Duodenal mucosa (tissue), 2 donors: Measurements from ENCODE around the gene UBE2J2.

ENCODE experiments used
- H3K27ac ChIP-seq: one replicate; pipeline ENCODE4 v1.7.0; 2013; ENCODE audit warnings: low read depth, low read length
- H3K27me3 ChIP-seq, 2 donors: one replicate each; pipeline ENCODE4 v1.7.0; 2013; ENCODE audit warnings: low read length in 2 of 2, control low read depth in 1 of 2; ENCODE audit not compliant: insufficient read depth in 2 of 2, control insufficient read depth in 1 of 2
- H3K36me3 ChIP-seq, 2 donors: one replicate each; pipeline ENCODE4 v1.7.0; 2013; ENCODE audit warnings: low read length in 2 of 2, control low read depth in 1 of 2; ENCODE audit not compliant: insufficient read depth in 2 of 2, control insufficient read depth in 1 of 2
- H3K4me1 ChIP-seq, 2 donors: one replicate each; pipeline ENCODE4 v1.7.0; 2013; ENCODE audit warnings: low read length in 2 of 2, control low read depth in 1 of 2; ENCODE audit not compliant: insufficient read depth in 2 of 2, control insufficient read depth in 1 of 2
- H3K4me3 ChIP-seq, 2 donors: one replicate each; pipeline ENCODE4 v1.7.0; 2013; ENCODE audit warnings: low read length in 2 of 2, low read depth in 1 of 2
- H3K9ac ChIP-seq, 2 donors: one replicate each; pipeline ENCODE4 v1.7.0; 2013; ENCODE audit warnings: low read length in 2 of 2, low read depth in 1 of 2
- H3K9me3 ChIP-seq, 2 donors: one replicate each; pipeline ENCODE4 v1.7.0; 2013; ENCODE audit warnings: low read length in 2 of 2, control low read depth in 1 of 2; ENCODE audit not compliant: control insufficient read depth in 1 of 2

The UBE2J2 gene

DNA sequence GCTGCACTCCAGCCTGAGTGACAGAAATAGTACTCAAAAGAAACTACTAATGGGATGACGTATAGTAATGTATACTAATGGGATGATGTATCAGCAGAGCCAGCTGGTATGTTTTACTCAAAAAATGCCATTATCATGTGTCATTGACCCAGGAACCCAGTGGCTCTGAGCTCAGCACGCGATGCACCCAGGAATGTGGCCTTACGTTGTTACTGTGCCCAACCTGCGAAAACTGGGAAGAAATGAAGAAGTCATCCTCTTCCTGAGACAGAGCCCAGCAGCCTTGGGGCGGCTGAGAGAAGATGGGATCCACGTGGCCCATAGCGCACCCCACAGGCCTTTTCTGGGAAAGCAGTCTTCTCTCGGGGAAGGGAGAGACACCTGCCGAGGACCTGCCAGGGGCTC lies 8.8 kb downstream of the UBE2J2 start:
- H3K27ac ChIP-seq, result no peak overlapping the region
- no peaks in the 10 kb centered on the region for H3K27me3 ChIP-seq
- H3K4me1 ChIP-seq, result peaks cover 0 to 2% of the 10 kb centered on the region in 2 donors
- no peaks in the 10 kb centered on the region for H3K9me3 ChIP-seq
- no peak overlapping the region for H3K9ac ChIP-seq
- no peak overlapping the region for H3K4me3 ChIP-seq
- H3K36me3 ChIP-seq, result peaks cover 37 to 65% of the 10 kb centered on the region in 2 donors

DNA sequence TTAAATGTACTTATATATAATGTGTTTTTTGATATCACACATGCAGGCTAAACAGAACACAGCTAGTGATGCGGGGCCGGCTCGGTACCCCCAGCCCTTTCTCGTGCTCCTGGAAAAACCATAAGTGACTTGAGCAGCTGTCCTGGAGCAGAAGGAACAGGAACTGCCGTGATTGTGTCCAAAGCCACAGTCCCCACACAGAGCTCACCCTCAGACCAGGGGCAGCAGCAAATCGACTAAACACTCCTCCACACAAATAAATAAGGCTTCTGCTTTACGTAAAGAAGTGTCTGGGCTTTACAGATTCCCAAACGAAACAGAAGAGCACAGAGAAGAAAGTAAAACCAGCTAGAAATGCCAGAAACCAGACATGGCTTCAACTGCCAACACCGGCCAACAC lies 9.6 kb downstream of the UBE2J2 start:
- no peak overlapping the region for H3K9ac ChIP-seq
- no peak overlapping the region for H3K4me3 ChIP-seq
- H3K9me3 ChIP-seq, result no peaks in the 10 kb centered on the region
- H3K27ac ChIP-seq, result no peak overlapping the region
- peaks cover 41 to 72% of the 10 kb centered on the region in 2 donors for H3K36me3 ChIP-seq
- H3K27me3 ChIP-seq, result no peaks in the 10 kb centered on the region
- peaks cover 0 to under 1% of the 10 kb centered on the region in 2 donors for H3K4me1 ChIP-seq

DNA sequence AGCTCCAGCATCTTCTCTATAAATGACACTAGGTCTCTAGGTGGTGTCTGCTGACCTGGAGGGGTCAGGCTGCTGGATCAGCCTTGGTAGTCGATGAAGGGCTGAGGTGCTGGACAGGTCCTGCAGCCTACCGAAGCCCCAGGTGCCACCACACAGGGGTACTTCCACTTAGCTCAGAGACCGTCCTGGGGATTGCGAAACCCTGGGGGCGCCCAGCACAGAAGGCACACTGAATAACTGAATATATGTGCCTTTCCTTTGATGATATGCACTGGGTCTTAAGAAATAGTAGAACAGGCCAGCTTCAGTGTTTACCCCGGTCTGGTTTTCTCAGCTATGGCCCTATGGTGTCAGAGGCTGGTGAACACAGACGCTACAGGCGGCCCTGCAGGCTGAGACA lies 10.9 kb downstream of the UBE2J2 start:
- H3K9me3 ChIP-seq, result no peaks in the 10 kb centered on the region
- H3K27ac ChIP-seq, result no peak overlapping the region
- no peak overlapping the region for H3K4me3 ChIP-seq
- H3K36me3 ChIP-seq, result peaks cover 43 to 71% of the 10 kb centered on the region in 2 donors
- H3K9ac ChIP-seq, result no peak overlapping the region
- H3K4me1 ChIP-seq, result peaks cover 0 to 3% of the 10 kb centered on the region in 2 donors
- no peaks in the 10 kb centered on the region for H3K27me3 ChIP-seq

DNA sequence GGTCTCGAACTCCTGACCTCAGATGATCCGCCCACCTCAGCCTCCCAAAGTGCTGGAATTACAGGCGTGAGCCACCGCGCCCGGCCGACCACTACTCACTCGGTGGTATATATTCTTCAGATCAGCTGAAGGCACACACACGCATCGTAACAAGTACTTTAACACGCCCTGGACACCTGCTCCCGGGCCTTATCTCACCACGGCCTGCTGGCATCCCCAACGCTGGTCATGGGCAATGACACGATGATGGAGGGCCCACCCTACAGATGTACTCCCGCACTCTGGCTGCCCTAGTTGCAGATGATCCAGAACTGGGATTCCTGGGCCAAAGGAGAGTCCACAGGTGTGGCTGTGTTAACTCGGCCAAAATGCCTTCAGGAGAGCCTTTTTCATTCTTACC lies 11.6 kb downstream of the UBE2J2 start:
- peaks cover 0 to 3% of the 10 kb centered on the region in 2 donors for H3K4me1 ChIP-seq
- H3K9me3 ChIP-seq, result no peaks in the 10 kb centered on the region
- H3K27me3 ChIP-seq, result no peaks in the 10 kb centered on the region
- H3K36me3 ChIP-seq, result peaks cover 41 to 68% of the 10 kb centered on the region in 2 donors
- no peak overlapping the region for H3K4me3 ChIP-seq
- H3K9ac ChIP-seq, result no peak overlapping the region
- H3K27ac ChIP-seq, result no peak overlapping the region

- H3K27ac ChIP-seq, result no peak overlapping the region
- peaks cover 0 to 3% of the 10 kb centered on the region in 2 donors for H3K4me1 ChIP-seq
- no peak overlapping the region for H3K4me3 ChIP-seq
- H3K27me3 ChIP-seq, result no peaks in the 10 kb centered on the region
- H3K9ac ChIP-seq, result no peak overlapping the region
- H3K9me3 ChIP-seq, result no peaks in the 10 kb centered on the region
- peaks cover 40 to 72% of the 10 kb centered on the region in 2 donors for H3K36me3 ChIP-seq
These were observed 12.7 kb downstream of the UBE2J2 start for GRCh38 chr1:1260843-1261560.

- Histone ChIP-seq H3K36me3 (peaks cover 41 to 76% of the 10 kb centered on the region in 2 donors), H3K4me3 (no peak overlapping the region), H3K9me3 (no peaks in the 10 kb centered on the region), H3K9ac (no peak overlapping the region), H3K27me3 (no peaks in the 10 kb centered on the region), H3K4me1 (peaks cover 0 to 3% of the 10 kb centered on the region in 2 donors), H3K27ac (no peak overlapping the region)
These were observed 13.6 kb downstream of the UBE2J2 start for GRCh38 chr1:1259951-1260600.

GRCh38 chr1:1259540-1259939 lies 14.1 kb downstream of the UBE2J2 start:
- Histone ChIP-seq H3K27me3 (no peaks in the 10 kb centered on the region), H3K4me3 (no peak overlapping the region), H3K4me1 (peaks cover 0 to 3% of the 10 kb centered on the region in 2 donors), H3K9ac (no peak overlapping the region), H3K36me3 (peaks cover 40 to 77% of the 10 kb centered on the region in 2 donors), H3K9me3 (no peaks in the 10 kb centered on the region), H3K27ac (no peak overlapping the region)

GRCh38 chr1:1259119-1259488 lies 14.6 kb downstream of the UBE2J2 start:
- Histone ChIP-seq H3K9me3 (no peaks in the 10 kb centered on the region), H3K9ac (no peak overlapping the region), H3K36me3 (peaks cover 40 to 75% of the 10 kb centered on the region in 2 donors), H3K4me1 (peaks cover 0 to 3% of the 10 kb centered on the region in 2 donors), H3K27me3 (no peaks in the 10 kb centered on the region), H3K4me3 (no peak overlapping the region), H3K27ac (no peak overlapping the region)

- Histone ChIP-seq H3K27me3 (no peaks in the 10 kb centered on the region), H3K9ac (no peak overlapping the region), H3K27ac (no peak overlapping the region), H3K4me1 (peaks cover 0 to 3% of the 10 kb centered on the region in 2 donors), H3K9me3 (no peaks in the 10 kb centered on the region), H3K36me3 (peaks cover 42 to 75% of the 10 kb centered on the region in 2 donors), H3K4me3 (no peak overlapping the region)
These were observed 16.4 kb downstream of the UBE2J2 start for GRCh38 chr1:1256956-1257871.

DNA sequence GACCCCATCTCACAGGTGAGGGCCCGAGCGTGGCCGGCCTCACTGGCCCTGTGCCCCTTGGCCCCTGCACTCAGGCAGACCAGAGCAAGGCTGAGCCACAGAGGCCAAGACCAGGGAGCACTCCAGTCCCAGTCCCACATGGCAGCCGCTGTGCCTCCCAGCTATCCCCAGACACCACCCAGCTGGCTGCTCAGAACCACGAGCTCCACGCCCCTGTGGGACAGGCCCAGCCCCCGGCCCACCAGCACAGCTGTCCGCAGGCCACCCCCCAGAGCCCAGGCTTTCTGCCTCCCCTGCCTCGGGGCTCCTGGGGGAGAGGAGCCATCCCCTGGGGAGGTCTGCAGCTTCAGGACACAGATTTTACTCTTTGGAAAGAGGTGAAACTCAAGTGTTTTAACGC lies 18.0 kb downstream of the UBE2J2 start:
- Histone ChIP-seq H3K4me1 (peaks cover 0 to 6% of the 10 kb centered on the region in 2 donors), H3K27me3 (no peaks in the 10 kb centered on the region), H3K9me3 (no peaks in the 10 kb centered on the region), H3K36me3 (peaks cover 29 to 64% of the 10 kb centered on the region in 2 donors), H3K27ac (no peak overlapping the region), H3K4me3 (no peak overlapping the region), H3K9ac (no peak overlapping the region)
